HG02610 (cell line): ENCODE data around the gene MBD3.
A peak's percentile ranks its signal among the peaks of the same experiment; 100 is the strongest.

Experiments
- ATAC-seq: cut with Tn5 transposase; IDR thresholded peaks from one replicate; pipeline ENCODE4 v1.9.1; 2021; ENCODE audit warnings: mild to moderate bottlenecking, moderate library complexity; ENCODE audit not compliant: unreplicated experiment

The MBD3 gene

GRCh38 chr19:1574354-1575136 lies 18.1 kb downstream of the MBD3 start:
- ATAC-seq = no peak

GRCh38 chr19:1572795-1573194 lies 19.9 kb downstream of the MBD3 start:
- no peak for ATAC-seq

- no peak for ATAC-seq
These were observed 21.3 kb downstream of the MBD3 start for GRCh38 chr19:1571358-1571757.

GRCh38 chr19:1570836-1571235 lies 21.8 kb downstream of the MBD3 start:
- ATAC-seq = no peak

GRCh38 chr19:1569997-1570396 lies 22.7 kb downstream of the MBD3 start:
- ATAC-seq = no peak

- ATAC-seq = peak; percentile 50
These were observed 24.2 kb downstream of the MBD3 start, which contains the start of gene MEX3D for GRCh38 chr19:1568320-1569019. TSS of gene MEX3D (minus strand) at chr19:1568325. CDS start at chr19:1568058, 267 bp downstream.

GRCh38 chr19:1567848-1568227 lies 24.8 kb downstream of the MBD3 start:
- ATAC-seq = no peak

- no peak for ATAC-seq
These were observed 25.4 kb downstream of the MBD3 start for GRCh38 chr19:1567116-1567847.

GRCh38 chr19:1566392-1567115 lies 26.1 kb downstream of the MBD3 start:
- ATAC-seq = no peak

GRCh38 chr19:1563251-1563650 lies 29.4 kb downstream of the MBD3 start:
- ATAC-seq = no peak

GRCh38 chr19:1561236-1561842 lies 31.3 kb downstream of the MBD3 start:
- ATAC-seq = no peak

GRCh38 chr19:1560286-1560882 lies 32.3 kb downstream of the MBD3 start:
- ATAC-seq = no peak

GRCh38 chr19:1558552-1558951 lies 34.1 kb downstream of the MBD3 start:
- ATAC-seq = no peak

- ATAC-seq = no peak
These were observed 36.1 kb downstream of the MBD3 start for GRCh38 chr19:1556390-1557070.

- no peak for ATAC-seq
These were observed 36.9 kb downstream of the MBD3 start for GRCh38 chr19:1555487-1556389.

- ATAC-seq = no peak
These were observed 37.7 kb downstream of the MBD3 start for GRCh38 chr19:1554968-1555367.

GRCh38 chr19:1553415-1553814 lies 39.2 kb downstream of the MBD3 start:
- no peak for ATAC-seq
